ENCODE data around the gene RGS3.

The RGS3 gene

GRCh38 chr9:113645227-113645977 lies 181.9 kb downstream of the RGS3 start:
- DNase-seq, result no peak

- DNase-seq, result no peak
Observed at GRCh38 chr9:113645978-113646253, 182.4 kb downstream of the RGS3 start.

- no peak for DNase-seq
Observed at GRCh38 chr9:113646491-113646890, 183.0 kb downstream of the RGS3 start.

Data from CD4-positive, alpha-beta T cell treated with Interleukin-12 subunit alpha and Interleukin-12 subunit beta, for 1 hour (primary cell).